NCI-H774 (cell line): ENCODE results near the gene PARP15.

ENCODE experiments used
- DNase-seq: peaks from one replicate; lab custom pipeline; 2025; lab: John Stamatoyannopoulos, UW

PARP15 gene

GRCh38 chr3:122572940-122573412, 4.5 kb upstream of the PARP15 start:
- no peak for DNase-seq

GRCh38 chr3:122576174-122576940, 1.1 kb upstream of the PARP15 start:
- no peak for DNase-seq

- no peak for DNase-seq
These were observed 755 bp downstream of the PARP15 start for GRCh38 chr3:122578069-122578740.

GRCh38 chr3:122580470-122580869, 3.0 kb downstream of the PARP15 start:
- no peak for DNase-seq

GRCh38 chr3:122581622-122582021, 4.2 kb downstream of the PARP15 start:
- DNase-seq = no peak

- no peak for DNase-seq
These were observed 4.9 kb downstream of the PARP15 start for GRCh38 chr3:122582390-122582789.

GRCh38 chr3:122586098-122586497, 8.6 kb downstream of the PARP15 start:
- no peak for DNase-seq

GRCh38 chr3:122586773-122587485, 9.5 kb downstream of the PARP15 start:
- DNase-seq = no peak

- no peak for DNase-seq
These were observed 10.1 kb downstream of the PARP15 start for GRCh38 chr3:122587572-122587971.

- DNase-seq = no peak
These were observed 11.8 kb downstream of the PARP15 start for GRCh38 chr3:122589297-122589696.

- DNase-seq = no peak
These were observed 13.2 kb downstream of the PARP15 start for GRCh38 chr3:122590610-122591009.

- no peak for DNase-seq
These were observed 16.6 kb downstream of the PARP15 start for GRCh38 chr3:122594025-122594424.

GRCh38 chr3:122598151-122598550, 20.7 kb downstream of the PARP15 start:
- DNase-seq = no peak

- DNase-seq = no peak
These were observed 21.1 kb downstream of the PARP15 start for GRCh38 chr3:122598556-122598955.

- DNase-seq = no peak
These were observed 24.7 kb downstream of the PARP15 start for GRCh38 chr3:122602011-122602710.

GRCh38 chr3:122603056-122603455, 25.6 kb downstream of the PARP15 start:
- no peak for DNase-seq

GRCh38 chr3:122606330-122606729, 28.9 kb downstream of the PARP15 start:
- no peak for DNase-seq

GRCh38 chr3:122608916-122609315, 31.5 kb downstream of the PARP15 start:
- DNase-seq = no peak

GRCh38 chr3:122609798-122610559, 32.5 kb downstream of the PARP15 start:
- DNase-seq = no peak

GRCh38 chr3:122612696-122613095, 35.2 kb downstream of the PARP15 start:
- no peak for DNase-seq

- DNase-seq = no peak
These were observed 37.9 kb downstream of the PARP15 start for GRCh38 chr3:122615303-122615702.
